OCI-LY7 (cell line): ENCODE data around the gene FRMPD4. TPM values are rescaled to one million over a fixed set of nuclear protein-coding genes. Genes with fewer than 3 reads are reported as not detected.

Experiments used
- BruUV-seq: library from RNA; stranded (reverse); fragments of 400-500 nt; replicated peaks from 2 replicates; lab custom pipeline; 2021; lab: Mats Ljungman, UMichigan
- CTCF ChIA-PET: fragments of 300-600 bp; sonication (Branson Sonifier 250); formaldehyde crosslinking; loops from one replicate; lab custom pipeline; 2022; ENCODE audit warnings: antibody characterized with exemption; ENCODE audit not compliant: unreplicated experiment; lab: Charles Lee
- POLR2A ChIA-PET: fragments of 300-600 bp; sonication (Branson Sonifier 250); formaldehyde crosslinking; loops from one replicate; lab custom pipeline; 2022; ENCODE audit warnings: antibody characterized with exemption; lab: Charles Lee
- DNase-seq: peaks from one replicate; pipeline ENCODE4 v3.0.0-alpha.2; 2015; ENCODE audit warnings: low spot score
- H2AFZ ChIP-seq: fragments of 200-600 bp; sonication (generic), shearing (Covaris generic); 2 replicates; pipeline ENCODE4 v1.6.1; 2014; ENCODE audit warnings: mild to moderate bottlenecking, antibody characterized with exemption, low read length, moderate library complexity
- H3K27ac ChIP-seq: fragments of 200-600 bp; sonication (generic); 2 replicates; pipeline ENCODE4 v1.5.1; 2014; ENCODE audit warnings: mixed run types, low read depth, mild to moderate bottlenecking, moderate library complexity, low read length, inconsistent platforms; ENCODE audit not compliant: poor library complexity, severe bottlenecking
- H3K36me3 ChIP-seq: fragments of 200-600 bp; sonication (generic); 2 replicates; pipeline ENCODE4 v1.6.1; 2014; ENCODE audit warnings: mild to moderate bottlenecking, antibody characterized with exemption, low read length, moderate library complexity, mixed read lengths; ENCODE audit not compliant: insufficient read depth
- H3K4me1 ChIP-seq: fragments of 200-600 bp; sonication (generic); 2 replicates; pipeline ENCODE4 v1.5.1; 2014; ENCODE audit warnings: mild to moderate bottlenecking, low read length; ENCODE audit not compliant: insufficient read depth, poor library complexity, severe bottlenecking
- H3K4me2 ChIP-seq: fragments of 200-600 bp; sonication (generic); 2 replicates; pipeline ENCODE4 v1.6.1; 2014; ENCODE audit warnings: mild to moderate bottlenecking, low read length
- H3K4me3 ChIP-seq: fragments of 200-600 bp; sonication (generic); 2 replicates; pipeline ENCODE4 v1.5.1; 2014; ENCODE audit warnings: mild to moderate bottlenecking, low read depth, low read length; ENCODE audit not compliant: poor library complexity, severe bottlenecking
- H3K79me2 ChIP-seq: fragments of 200-600 bp; sonication (generic); 2 replicates; pipeline ENCODE4 v1.6.1; 2016; ENCODE audit warnings: low read depth, mild to moderate bottlenecking, low read length, moderate library complexity, mixed read lengths; ENCODE audit not compliant: insufficient read depth
- H3K9me2 ChIP-seq: fragments of 200-600 bp; sonication (generic); 2 replicates; pipeline ENCODE4 v1.6.1; 2016; ENCODE audit warnings: mild to moderate bottlenecking, low read length, mixed read lengths; ENCODE audit not compliant: insufficient read depth
- H3K9me3 ChIP-seq: fragments of 200-600 bp; sonication (generic); 2 replicates; pipeline ENCODE4 v1.6.1; 2014; ENCODE audit warnings: mild to moderate bottlenecking, mixed run types, low read length, mixed read lengths
- H4K20me1 ChIP-seq: fragments of 200-600 bp; sonication (generic); 2 replicates; pipeline ENCODE4 v1.6.1; 2014; ENCODE audit warnings: mild to moderate bottlenecking, antibody characterized with exemption, low read length, moderate library complexity, mixed read lengths; ENCODE audit not compliant: insufficient read depth
- CTCF ChIP-seq: fragments of 200-600 bp; sonication (generic); conservative IDR thresholded peaks from 2 replicates; pipeline ENCODE4 v1.5.1; 2014; ENCODE audit warnings: mild to moderate bottlenecking, antibody characterized with exemption, low read length, moderate library complexity, mixed read lengths
- EZH2phosphoT487 ChIP-seq: fragments of 200-600 bp; sonication (generic); IDR thresholded peaks from 2 replicates; pipeline ENCODE4 v1.6.1; 2018; ENCODE audit warnings: low read depth, borderline replicate concordance, mild to moderate bottlenecking, mixed run types, antibody characterized with exemption, low read length, moderate library complexity, mixed read lengths
- intact Hi-C: fragments of 100-400 bp; cut with micrococcal nuclease; formaldehyde crosslinking; loops from one replicate; pipeline ENCODE4 v1.10.0; 2022; ENCODE audit not compliant: unreplicated experiment
- total RNA-seq, 2 experiments: library from RNA; depleted of rRNA in 1 of 2; stranded (reverse); fragments of >200 nt in 1 of 2; shearing (Covaris generic) in 1 of 2; gene quantifications; 2 replicates each; pipeline ENCODE4 v1.2.3, GENCODE V29; 2014 to 2022

The FRMPD4 gene
- total RNA-seq, 2 experiments from 2014 or later = not detected

GRCh38 chrX:12690646-12691045 is 552.4 kb downstream of the FRMPD4 start:
- BruUV-seq = no TSS peak
- no peak for TF ChIP-seq CTCF
- TF ChIP-seq EZH2phosphoT487 = no peak
- ChIA-PET POLR2A (no interaction called here), CTCF (no interaction called here)
- Histone ChIP-seq H3K4me2 (no peak overlapping the region), H2AFZ (no peak overlapping the region), H3K9me3 (no peaks in the 10 kb centered on the region), H3K4me1 (no peaks in the 10 kb centered on the region), H3K79me2 (no peaks in the 10 kb centered on the region), H4K20me1 (no peaks in the 10 kb centered on the region), H3K9me2 (no peaks in the 10 kb centered on the region), H3K27ac (no peak overlapping the region), H3K4me3 (no peak overlapping the region), H3K36me3 (no peaks in the 10 kb centered on the region)
- intact Hi-C loops = no loop called here
- DNase-seq = no peak

- H3K9me2 ChIP-seq = no peaks in the 10 kb centered on the region
- no peaks in the 10 kb centered on the region for H4K20me1 ChIP-seq
- H3K9me3 ChIP-seq = no peaks in the 10 kb centered on the region
- intact Hi-C loops = no loop called here
- no peak overlapping the region for H3K4me3 ChIP-seq
- ChIA-PET CTCF (no interaction called here), POLR2A (no interaction called here)
- H3K4me1 ChIP-seq = no peaks in the 10 kb centered on the region
- no peak overlapping the region for H3K27ac ChIP-seq
- H3K36me3 ChIP-seq = no peaks in the 10 kb centered on the region
- H3K4me2 ChIP-seq = no peak overlapping the region
- no peak for DNase-seq
- no peaks in the 10 kb centered on the region for H3K79me2 ChIP-seq
- no peak overlapping the region for H2AFZ ChIP-seq
- TF ChIP-seq CTCF = no peak
- no peak for TF ChIP-seq EZH2phosphoT487
- no TSS peak for BruUV-seq
Measured at GRCh38 chrX:12693754-12694153, 555.5 kb downstream of the FRMPD4 start.

GRCh38 chrX:12700745-12701144 is 562.5 kb downstream of the FRMPD4 start:
- Histone ChIP-seq H4K20me1 (no peaks in the 10 kb centered on the region), H2AFZ (no peak overlapping the region), H3K4me2 (no peak overlapping the region), H3K36me3 (no peaks in the 10 kb centered on the region), H3K27ac (no peak overlapping the region), H3K79me2 (no peaks in the 10 kb centered on the region), H3K9me2 (no peaks in the 10 kb centered on the region), H3K9me3 (no peaks in the 10 kb centered on the region), H3K4me1 (no peaks in the 10 kb centered on the region), H3K4me3 (no peak overlapping the region)
- intact Hi-C loops = loop anchor here (1.0 kb wide), 1 partner anchor 202 kb away; no protein-coding TSS in a partner anchor
- TF ChIP-seq CTCF = no peak
- TF ChIP-seq EZH2phosphoT487 = no peak
- no peak for DNase-seq
- POLR2A ChIA-PET = interaction anchor here (0.7 kb wide), 1 partner anchor 17 kb away, joined by 8 read pairs; no protein-coding TSS in a partner anchor
- CTCF ChIA-PET = no interaction called here
- no TSS peak for BruUV-seq
